ENCODE data around the gene CPLX4.

DNA sequence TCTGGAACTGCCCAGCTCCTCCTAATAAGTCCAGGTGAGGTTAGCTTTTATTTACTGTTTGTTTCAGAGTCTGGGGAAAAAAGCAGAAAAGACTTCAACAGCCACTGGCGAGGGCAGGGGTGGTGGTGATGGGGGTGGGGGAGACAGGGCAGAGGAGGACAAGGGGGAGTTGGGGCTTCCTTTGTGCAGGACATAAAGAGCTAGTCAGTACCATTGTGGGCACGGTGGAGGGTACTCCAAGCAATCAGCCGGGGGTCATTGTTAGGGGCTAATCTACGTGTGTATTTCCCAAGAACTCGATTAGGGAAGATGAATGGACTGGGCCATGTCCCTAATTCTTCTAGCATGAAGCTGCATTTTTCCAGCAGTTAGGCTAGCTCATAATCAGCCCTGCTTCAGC is 42.4 kb downstream of the CPLX4 start:
- TF ChIP-seq CTCF (IDR thresholded peaks at IDR 0.05) (no peak), POLR2A (IDR thresholded peaks at IDR 0.05) (no peak)

Measured in thyroid gland (tissue), 4 donors.